ENCODE results near the gene MEPE.

DNA sequence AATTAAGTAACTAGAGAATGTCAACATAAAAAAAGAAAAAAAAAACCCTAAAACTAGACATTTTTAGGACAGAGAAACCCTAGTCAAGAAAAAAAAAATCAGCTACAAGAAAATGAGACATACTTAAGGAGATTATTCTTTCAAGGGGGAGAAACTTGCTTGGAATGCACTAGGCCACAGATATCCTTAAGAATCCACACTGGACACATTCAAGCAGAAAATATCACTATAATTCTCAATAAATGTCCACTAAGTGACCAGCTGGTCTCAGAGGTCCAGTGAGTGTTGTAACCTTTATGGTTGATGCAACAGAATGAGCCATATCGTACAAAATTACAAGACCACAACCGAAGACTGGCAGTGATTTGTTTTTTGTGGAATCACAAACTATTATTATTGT lies 49.0 kb upstream of the MEPE start:
- TF ChIP-seq, protein P1, sequence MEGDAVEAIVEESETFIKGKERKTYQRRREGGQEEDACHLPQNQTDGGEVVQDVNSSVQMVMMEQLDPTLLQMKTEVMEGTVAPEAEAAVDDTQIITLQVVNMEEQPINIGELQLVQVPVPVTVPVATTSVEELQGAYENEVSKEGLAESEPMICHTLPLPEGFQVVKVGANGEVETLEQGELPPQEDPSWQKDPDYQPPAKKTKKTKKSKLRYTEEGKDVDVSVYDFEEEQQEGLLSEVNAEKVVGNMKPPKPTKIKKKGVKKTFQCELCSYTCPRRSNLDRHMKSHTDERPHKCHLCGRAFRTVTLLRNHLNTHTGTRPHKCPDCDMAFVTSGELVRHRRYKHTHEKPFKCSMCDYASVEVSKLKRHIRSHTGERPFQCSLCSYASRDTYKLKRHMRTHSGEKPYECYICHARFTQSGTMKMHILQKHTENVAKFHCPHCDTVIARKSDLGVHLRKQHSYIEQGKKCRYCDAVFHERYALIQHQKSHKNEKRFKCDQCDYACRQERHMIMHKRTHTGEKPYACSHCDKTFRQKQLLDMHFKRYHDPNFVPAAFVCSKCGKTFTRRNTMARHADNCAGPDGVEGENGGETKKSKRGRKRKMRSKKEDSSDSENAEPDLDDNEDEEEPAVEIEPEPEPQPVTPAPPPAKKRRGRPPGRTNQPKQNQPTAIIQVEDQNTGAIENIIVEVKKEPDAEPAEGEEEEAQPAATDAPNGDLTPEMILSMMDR (optimal IDR thresholded peaks at IDR 0.05 in 1 of 3, IDR thresholded peaks at IDR 0.05 in 1 of 3, conservative IDR thresholded peaks at IDR 0.05 in 1 of 3; ENCODE audit: extremely low read depth in 1 of 3, insufficient read depth in 2 of 3, low read length in 3 of 3): no peak
- no peak for TF ChIP-seq EZH2 (IDR thresholded peaks at IDR 0.05; ENCODE audit: low read length)
